ENCODE measurements around the gene PTPRN2.

DNA sequence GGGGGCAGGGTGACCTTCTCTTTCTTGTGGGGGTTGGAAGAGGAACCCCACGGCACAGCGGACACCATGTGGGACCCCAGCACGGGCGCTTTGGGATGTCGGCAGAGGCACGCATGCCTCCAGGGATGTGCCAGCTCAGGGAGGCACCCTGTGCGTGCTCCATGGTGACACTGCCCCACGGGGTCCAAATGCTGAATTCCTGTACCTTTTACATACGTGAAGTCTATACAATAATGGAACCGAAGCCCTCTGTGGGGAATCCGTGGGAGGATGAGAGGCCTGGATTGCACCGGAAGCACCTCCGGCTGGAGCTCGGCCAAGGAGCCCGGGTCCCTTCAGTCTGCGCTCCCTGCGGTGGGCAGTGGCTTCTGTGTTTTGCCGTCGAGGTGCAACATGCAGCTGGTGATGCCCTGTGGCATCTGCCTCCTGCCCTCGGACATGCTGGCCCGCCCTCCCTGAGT, 726.6 kb downstream of the PTPRN2 start:
- TF ChIP-seq, protein P1, sequence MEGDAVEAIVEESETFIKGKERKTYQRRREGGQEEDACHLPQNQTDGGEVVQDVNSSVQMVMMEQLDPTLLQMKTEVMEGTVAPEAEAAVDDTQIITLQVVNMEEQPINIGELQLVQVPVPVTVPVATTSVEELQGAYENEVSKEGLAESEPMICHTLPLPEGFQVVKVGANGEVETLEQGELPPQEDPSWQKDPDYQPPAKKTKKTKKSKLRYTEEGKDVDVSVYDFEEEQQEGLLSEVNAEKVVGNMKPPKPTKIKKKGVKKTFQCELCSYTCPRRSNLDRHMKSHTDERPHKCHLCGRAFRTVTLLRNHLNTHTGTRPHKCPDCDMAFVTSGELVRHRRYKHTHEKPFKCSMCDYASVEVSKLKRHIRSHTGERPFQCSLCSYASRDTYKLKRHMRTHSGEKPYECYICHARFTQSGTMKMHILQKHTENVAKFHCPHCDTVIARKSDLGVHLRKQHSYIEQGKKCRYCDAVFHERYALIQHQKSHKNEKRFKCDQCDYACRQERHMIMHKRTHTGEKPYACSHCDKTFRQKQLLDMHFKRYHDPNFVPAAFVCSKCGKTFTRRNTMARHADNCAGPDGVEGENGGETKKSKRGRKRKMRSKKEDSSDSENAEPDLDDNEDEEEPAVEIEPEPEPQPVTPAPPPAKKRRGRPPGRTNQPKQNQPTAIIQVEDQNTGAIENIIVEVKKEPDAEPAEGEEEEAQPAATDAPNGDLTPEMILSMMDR (conservative IDR thresholded peaks at IDR 0.05; ENCODE audit: low read depth, low read length) = no peak
- no peak for TF ChIP-seq EZH2 (IDR thresholded peaks at IDR 0.05; ENCODE audit: borderline replicate concordance, low read depth, low read length, poor library complexity, severe bottlenecking)

Data from A673 (cell line).